SW480 (cell line): Measurements from ENCODE around the gene CDK13.
A peak's percentile ranks its signal among the peaks of the same experiment; 100 is the strongest.

Source experiments
- DNase-seq: peaks from one replicate; pipeline ENCODE4 v3.0.0-alpha.2; 2016; ENCODE audit warnings: low spot score

Gene CDK13

GRCh38 chr7:39948956-39949928, 814 bp upstream of the CDK13 start:
- DNase-seq = peak; percentile 100

- DNase-seq = peak; percentile 51
Observed at GRCh38 chr7:39950473-39951225, 593 bp downstream of the CDK13 start.

GRCh38 chr7:39951226-39952194, 1.5 kb downstream of the CDK13 start:
- peak; percentile 86 for DNase-seq

- DNase-seq = peak; percentile 73
Observed at GRCh38 chr7:39952374-39952773, 2.3 kb downstream of the CDK13 start.

GRCh38 chr7:39952803-39953202, 2.7 kb downstream of the CDK13 start:
- no peak for DNase-seq

GRCh38 chr7:39954694-39955093, 4.6 kb downstream of the CDK13 start:
- DNase-seq = no peak

- no peak for DNase-seq
Observed at GRCh38 chr7:39958038-39958437, 8.0 kb downstream of the CDK13 start.

GRCh38 chr7:39967406-39968161, 17.5 kb downstream of the CDK13 start:
- no peak for DNase-seq

- DNase-seq = no peak
Observed at GRCh38 chr7:39969431-39969830, 19.4 kb downstream of the CDK13 start.

GRCh38 chr7:39971924-39972323, 21.9 kb downstream of the CDK13 start:
- DNase-seq = no peak

- no peak for DNase-seq
Observed at GRCh38 chr7:39973801-39974200, 23.7 kb downstream of the CDK13 start.

GRCh38 chr7:39978230-39978934, 28.3 kb downstream of the CDK13 start:
- no peak for DNase-seq

GRCh38 chr7:39979406-39980073, 29.5 kb downstream of the CDK13 start:
- DNase-seq = no peak

- DNase-seq = no peak
Observed at GRCh38 chr7:39985398-39985918, 35.4 kb downstream of the CDK13 start.

GRCh38 chr7:39987641-39988347, 37.7 kb downstream of the CDK13 start:
- no peak for DNase-seq

- DNase-seq = no peak
Observed at GRCh38 chr7:40000734-40001315, 50.8 kb downstream of the CDK13 start.

GRCh38 chr7:40001649-40002048, 51.6 kb downstream of the CDK13 start:
- no peak for DNase-seq

- DNase-seq = no peak
Observed at GRCh38 chr7:40003597-40003996, 53.5 kb downstream of the CDK13 start.
